NCI-H2196 treated with DMSO at 0.1 percent for 48 hours (cell line): Measurements from ENCODE around the gene AKT2.
"Not testable (repeated sequence)": the region's sequence is repeated elsewhere in the genome, so short reads cannot be mapped to it uniquely, and the experiment has no call there.

Experiments used
- DNase-seq: peaks from one replicate; lab custom pipeline; 2025; ENCODE audit not compliant: unreplicated experiment; lab: John Stamatoyannopoulos, UW

AKT2 gene

GRCh38 chr19:40284501-40285352 is at the start of gene AKT2:
Gene AKT2, minus strand, starts transcription at chr19:40285345. Its CDS starts 20,078 bp downstream, at chr19:40265267.
- DNase-seq = no peak

- DNase-seq = not testable (repeated sequence)
Observed at GRCh38 chr19:40333083-40333482, 47.9 kb upstream of the AKT2 start.

- DNase-seq = no peak
Observed at GRCh38 chr19:40332669-40333068, 47.5 kb upstream of the AKT2 start.

- no peak for DNase-seq
Observed at GRCh38 chr19:40331052-40331451, 45.9 kb upstream of the AKT2 start.

- no peak for DNase-seq
Observed at GRCh38 chr19:40326201-40326600, 41.1 kb upstream of the AKT2 start.

GRCh38 chr19:40323705-40324104 is 38.6 kb upstream of the AKT2 start:
- no peak for DNase-seq

- no peak for DNase-seq
Observed at GRCh38 chr19:40322951-40323615, 37.9 kb upstream of the AKT2 start.

- DNase-seq = no peak
Observed at GRCh38 chr19:40322271-40322610, 37.1 kb upstream of the AKT2 start.

GRCh38 chr19:40321566-40322270 is 36.6 kb upstream of the AKT2 start:
- DNase-seq = no peak

GRCh38 chr19:40321076-40321475 is 35.9 kb upstream of the AKT2 start:
- DNase-seq = no peak

- no peak for DNase-seq
Observed at GRCh38 chr19:40320558-40320935, 35.4 kb upstream of the AKT2 start.

- DNase-seq = no peak
Observed at GRCh38 chr19:40317338-40317737, 32.2 kb upstream of the AKT2 start.

GRCh38 chr19:40315812-40316470 is 30.8 kb upstream of the AKT2 start:
- DNase-seq = no peak

- DNase-seq = no peak
Observed at GRCh38 chr19:40314656-40315055, 29.5 kb upstream of the AKT2 start.

GRCh38 chr19:40313229-40313983 is 28.3 kb upstream of the AKT2 start:
- no peak for DNase-seq

GRCh38 chr19:40312533-40312932 is 27.4 kb upstream of the AKT2 start:
- DNase-seq = no peak

GRCh38 chr19:40309666-40310065 is 24.5 kb upstream of the AKT2 start:
- DNase-seq = no peak

- DNase-seq = peak; percentile 38
Observed at GRCh38 chr19:40305403-40305802, 20.3 kb upstream of the AKT2 start.

- no peak for DNase-seq
Observed at GRCh38 chr19:40304306-40304705, 19.2 kb upstream of the AKT2 start.

GRCh38 chr19:40303765-40304164 is 18.6 kb upstream of the AKT2 start:
- no peak for DNase-seq
